ENCODE results near the gene DMRTC2.

GRCh38 chr19:41864374-41864773, 19.5 kb downstream of the DMRTC2 start:
- TF ChIP-seq, protein P1, sequence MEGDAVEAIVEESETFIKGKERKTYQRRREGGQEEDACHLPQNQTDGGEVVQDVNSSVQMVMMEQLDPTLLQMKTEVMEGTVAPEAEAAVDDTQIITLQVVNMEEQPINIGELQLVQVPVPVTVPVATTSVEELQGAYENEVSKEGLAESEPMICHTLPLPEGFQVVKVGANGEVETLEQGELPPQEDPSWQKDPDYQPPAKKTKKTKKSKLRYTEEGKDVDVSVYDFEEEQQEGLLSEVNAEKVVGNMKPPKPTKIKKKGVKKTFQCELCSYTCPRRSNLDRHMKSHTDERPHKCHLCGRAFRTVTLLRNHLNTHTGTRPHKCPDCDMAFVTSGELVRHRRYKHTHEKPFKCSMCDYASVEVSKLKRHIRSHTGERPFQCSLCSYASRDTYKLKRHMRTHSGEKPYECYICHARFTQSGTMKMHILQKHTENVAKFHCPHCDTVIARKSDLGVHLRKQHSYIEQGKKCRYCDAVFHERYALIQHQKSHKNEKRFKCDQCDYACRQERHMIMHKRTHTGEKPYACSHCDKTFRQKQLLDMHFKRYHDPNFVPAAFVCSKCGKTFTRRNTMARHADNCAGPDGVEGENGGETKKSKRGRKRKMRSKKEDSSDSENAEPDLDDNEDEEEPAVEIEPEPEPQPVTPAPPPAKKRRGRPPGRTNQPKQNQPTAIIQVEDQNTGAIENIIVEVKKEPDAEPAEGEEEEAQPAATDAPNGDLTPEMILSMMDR (IDR thresholded peaks at IDR 0.05), result no peak
- no peak for TF ChIP-seq POLR2A (IDR thresholded peaks at IDR 0.05)

All from thyroid gland (tissue), 4 donors.